HG02840 (cell line): ENCODE results near the gene CLNK.

Source experiments
- ATAC-seq: cut with Tn5 transposase; IDR thresholded peaks from one replicate; pipeline ENCODE4 v1.9.1; 2021; ENCODE audit warnings: mild to moderate bottlenecking, moderate library complexity, moderate number of reproducible peaks; ENCODE audit not compliant: unreplicated experiment, low FRiP score

CLNK gene

GRCh38 chr4:10530137-10530786 is 154.3 kb downstream of the CLNK start:
- ATAC-seq: no peak

DNA sequence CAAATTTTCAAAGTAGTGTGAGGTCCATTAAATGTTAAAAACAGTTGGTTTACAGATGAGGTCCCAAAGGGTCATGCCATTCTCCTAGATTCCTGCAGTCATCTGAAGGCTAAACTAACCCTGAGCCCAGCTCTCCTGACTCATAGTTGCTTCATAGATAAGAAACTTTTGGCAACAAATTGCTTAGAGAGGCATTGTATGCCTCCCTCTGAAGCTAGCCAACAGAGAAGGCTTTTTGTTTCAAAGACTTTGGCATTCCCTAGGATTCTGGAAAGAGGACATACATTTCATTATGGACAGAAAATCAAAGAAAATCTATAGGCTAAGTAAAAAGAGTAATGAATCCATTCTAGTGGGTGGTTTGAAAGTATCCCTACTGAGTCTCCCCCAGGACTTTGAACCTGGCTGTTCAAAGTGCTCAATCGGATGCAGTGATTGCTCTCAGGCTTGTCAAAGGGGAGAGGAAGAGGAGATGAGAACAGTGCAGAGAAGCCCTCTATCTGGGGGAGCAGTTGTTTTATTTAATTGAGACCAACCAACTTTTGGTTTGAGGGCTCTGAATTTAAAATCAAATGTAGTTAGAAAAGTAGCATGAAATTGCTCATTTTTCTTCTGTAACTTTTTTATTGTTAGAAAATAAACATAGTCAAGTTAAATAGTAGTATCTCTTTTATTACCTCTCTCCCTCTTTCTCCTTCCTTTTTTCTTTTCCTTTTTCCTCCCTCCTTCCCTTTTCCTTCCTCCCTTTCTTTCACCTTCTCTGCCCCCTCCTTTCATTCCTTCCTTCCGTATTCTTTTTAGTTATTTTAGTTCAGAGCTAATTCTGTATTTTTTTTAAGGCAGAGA is 155.1 kb downstream of the CLNK start:
- ATAC-seq: no peak

- no peak for ATAC-seq
These were observed 157.1 kb downstream of the CLNK start for GRCh38 chr4:10527438-10527837.

DNA sequence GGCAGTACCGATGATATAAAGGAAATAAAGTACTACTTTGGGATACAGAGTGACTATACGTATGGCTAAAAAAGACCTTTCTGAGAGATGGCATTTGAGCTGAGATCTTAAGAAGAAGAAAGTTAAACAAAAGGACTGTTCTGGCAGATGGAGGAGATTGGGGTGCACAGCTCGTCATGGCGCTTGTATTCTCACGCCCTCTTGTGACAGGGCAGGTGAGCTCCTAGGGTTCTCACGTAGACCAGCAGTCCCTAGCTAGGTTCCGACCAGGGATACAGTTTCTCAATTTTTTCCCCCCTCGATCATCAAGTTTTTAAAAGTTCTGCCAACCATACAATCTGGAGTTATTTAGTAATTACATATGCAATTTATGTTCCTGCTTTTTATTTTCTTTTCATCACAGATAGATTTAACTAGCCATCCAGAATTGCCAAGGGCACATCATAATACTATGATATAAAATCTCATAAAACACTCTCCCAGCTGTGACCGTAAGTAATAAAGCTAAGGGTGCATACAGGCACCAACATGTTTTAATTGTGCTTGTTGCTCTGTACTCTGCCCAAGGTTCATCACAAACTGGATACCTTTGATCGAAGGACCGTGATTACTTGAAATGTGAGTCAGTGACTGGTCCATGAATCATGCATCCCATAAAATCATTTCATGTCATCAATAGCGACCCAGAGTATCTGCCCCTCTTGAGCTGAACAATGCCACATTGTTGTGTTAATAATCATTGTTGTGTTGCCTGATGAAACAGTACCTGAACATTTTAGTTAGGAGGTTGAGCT is 157.9 kb downstream of the CLNK start:
- ATAC-seq: no peak

DNA sequence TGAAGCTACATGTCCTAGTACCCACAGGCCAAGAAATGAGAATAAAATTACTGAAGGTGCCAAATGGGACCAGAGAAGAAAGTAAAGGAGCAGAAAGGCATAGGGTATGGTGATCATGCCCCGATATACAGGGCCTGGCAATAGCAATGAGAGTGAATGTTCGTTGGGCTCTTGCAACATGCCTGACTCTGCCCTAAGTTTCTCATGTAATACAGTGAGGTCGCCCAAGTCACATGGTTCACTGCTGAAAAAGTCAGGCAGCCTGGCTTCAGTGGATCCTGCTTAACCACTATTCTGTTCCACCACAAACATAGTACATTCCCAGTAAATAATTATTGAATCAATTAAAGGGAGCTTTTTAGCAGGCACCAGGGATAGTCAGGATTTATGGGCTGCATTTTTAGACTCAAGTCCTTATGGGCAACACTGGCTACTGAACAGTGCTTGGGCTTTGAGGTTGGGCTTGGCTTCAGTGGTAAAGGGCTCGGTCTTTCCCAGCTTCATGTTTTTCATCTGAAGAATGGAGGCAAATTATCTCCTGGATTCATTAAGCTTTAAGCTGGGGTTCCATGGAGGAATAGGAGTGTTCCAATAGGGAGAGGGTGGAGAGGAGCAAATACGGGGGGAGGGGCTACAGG is 160.3 kb downstream of the CLNK start:
- no peak for ATAC-seq

DNA sequence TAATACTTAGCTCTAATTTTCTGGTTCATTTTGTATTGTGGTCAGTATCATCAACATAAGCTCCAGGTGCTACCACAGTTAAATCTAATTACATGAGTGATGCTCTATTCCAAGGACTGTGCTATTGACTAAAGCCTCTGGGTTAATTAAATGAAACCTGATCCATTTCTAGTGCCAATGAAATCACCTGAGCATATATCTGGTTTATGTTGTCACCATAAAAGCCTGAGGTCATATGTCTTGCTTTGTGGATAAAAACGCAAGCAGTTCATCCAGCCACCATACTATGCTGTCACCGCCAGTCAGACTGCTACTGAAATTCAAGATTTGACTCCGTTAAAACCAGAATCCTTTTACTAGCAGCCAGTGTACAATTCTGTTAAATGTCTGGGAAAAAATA is 163.1 kb downstream of the CLNK start:
- no peak for ATAC-seq

- no peak for ATAC-seq
These were observed 174.8 kb downstream of the CLNK start for GRCh38 chr4:10509733-10510132.

DNA sequence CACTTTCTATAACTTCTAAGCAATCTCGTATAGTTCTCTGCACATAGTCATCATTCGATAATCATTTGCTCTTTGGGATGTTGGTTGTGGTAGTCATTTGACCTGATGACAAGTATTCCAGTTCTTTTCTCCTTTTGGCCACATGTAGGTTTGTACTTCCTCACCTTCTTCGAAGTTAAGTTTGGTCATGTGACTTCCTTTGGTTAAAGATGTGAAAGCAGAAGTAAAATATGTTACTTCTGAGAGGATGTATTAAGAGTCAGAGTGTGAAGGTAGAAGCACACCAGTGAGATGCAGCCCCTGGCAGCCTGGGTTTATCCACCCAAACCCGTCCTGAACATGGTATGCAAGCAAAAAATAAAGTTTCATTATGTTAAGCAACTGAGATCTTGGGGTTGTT is 178.5 kb downstream of the CLNK start:
- no peak for ATAC-seq

DNA sequence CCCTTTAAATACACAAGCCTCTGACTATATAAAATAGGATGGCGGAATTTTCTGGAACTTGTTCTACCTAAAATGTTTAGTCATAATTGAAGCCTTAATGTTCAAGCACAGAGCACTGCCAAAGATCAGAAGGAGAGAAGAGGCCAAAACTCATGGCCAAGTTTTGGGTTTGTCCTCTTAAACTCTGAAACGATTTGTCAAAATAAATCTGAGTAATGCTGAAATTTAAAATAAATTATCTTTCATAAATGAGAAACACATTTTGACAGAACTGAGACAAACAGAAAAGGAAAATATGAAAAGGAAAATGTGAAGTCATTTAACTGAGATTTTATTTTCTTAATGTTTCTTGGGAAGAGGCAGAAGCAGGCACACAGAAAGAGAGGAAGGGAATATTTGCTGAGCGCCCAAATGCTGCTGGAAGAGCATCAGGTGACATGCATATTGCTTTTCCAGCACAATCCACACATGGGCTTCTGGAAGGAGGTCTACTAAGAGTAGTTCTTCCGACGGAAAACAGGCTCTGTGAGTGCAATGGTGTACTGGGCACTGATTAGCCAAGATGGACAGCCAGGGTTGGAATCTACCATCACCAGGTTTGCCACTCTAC is 179.9 kb downstream of the CLNK start:
- ATAC-seq: no peak

- ATAC-seq: no peak
These were observed 181.9 kb downstream of the CLNK start for GRCh38 chr4:10502717-10503116.

DNA sequence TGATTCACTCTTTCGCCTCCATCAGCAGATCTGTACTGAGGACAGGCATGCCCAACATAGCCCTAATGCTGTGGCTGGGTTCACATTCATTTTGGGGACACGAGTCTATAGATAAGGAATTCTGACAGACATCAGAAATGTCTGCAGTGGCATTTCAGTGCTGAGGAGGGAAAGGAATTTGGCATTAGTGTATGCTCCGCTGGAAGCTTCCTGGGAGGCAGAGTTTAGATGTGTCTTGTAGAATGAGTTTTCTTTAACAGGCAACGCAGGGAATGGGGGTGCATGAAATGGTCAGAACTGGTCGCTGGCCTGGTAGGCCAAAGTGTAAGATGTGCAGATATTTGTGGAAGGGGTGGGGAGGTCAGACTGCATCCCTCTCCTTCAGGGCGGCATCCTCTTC is 183.8 kb downstream of the CLNK start:
- no peak for ATAC-seq

- ATAC-seq: no peak
These were observed 188.4 kb downstream of the CLNK start for GRCh38 chr4:10496200-10496599.

DNA sequence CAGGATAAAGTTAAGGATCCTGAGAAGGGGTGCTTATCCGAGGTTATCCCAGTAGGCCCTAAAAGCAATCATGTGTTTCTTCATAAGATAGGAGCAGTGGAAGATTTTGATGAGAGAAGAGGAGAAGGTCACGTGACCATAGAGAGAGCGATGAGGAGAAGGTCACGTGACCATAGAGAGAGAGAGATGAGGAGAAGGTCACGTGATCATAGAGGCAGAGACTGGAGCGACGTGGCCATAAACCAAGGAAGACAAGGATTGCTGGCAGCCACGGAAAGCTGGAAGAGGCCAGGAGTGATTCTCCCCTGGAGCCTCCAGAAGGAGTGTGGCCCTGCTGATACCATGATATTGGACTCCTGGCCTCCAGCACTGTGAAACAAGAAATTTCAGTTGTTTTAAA is 188.9 kb downstream of the CLNK start:
- no peak for ATAC-seq

- no peak for ATAC-seq
These were observed 192.1 kb downstream of the CLNK start for GRCh38 chr4:10492464-10492863.

GRCh38 chr4:10491401-10491800 is 193.2 kb downstream of the CLNK start:
- ATAC-seq: no peak

- no peak for ATAC-seq
These were observed 193.6 kb downstream of the CLNK start for GRCh38 chr4:10490996-10491395.

GRCh38 chr4:10482913-10483312 is 201.7 kb downstream of the CLNK start:
- ATAC-seq: no peak

- no peak for ATAC-seq
These were observed 204.0 kb downstream of the CLNK start for GRCh38 chr4:10480616-10481015.

GRCh38 chr4:10478621-10479020 is 205.9 kb downstream of the CLNK start:
- ATAC-seq: no peak

GRCh38 chr4:10470505-10470904 is 214.1 kb downstream of the CLNK start:
- ATAC-seq: no peak
